ENCODE measurements around the gene GATB.

The GATB gene

DNA sequence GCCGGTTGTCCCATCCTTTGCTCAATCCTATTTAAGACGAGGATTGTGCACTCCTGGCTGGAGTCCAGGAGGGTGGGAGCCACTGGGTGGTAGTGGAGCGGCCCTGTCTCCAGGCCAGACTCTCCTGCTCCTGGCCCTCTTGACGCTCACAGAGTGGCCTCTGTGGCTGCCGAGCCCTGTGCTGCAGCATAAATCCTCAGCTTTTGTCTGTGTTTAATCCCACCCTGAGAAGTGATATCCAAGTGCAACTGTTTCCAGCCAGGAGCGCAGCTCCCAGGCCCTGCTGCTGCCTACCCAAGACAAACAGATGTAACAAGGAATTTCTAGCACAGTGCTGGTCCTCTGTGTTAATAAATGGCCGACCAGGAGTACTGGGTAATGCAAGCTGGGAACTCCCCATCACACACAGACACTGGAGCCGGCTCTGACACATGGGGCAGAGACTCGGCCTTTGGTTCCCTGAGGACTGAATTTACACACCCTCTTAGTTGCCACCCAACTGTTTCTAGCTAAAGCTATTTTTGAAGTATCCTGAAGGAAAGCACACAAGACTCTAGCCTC lies 85.3 kb downstream of the GATB start:
- DNase-seq (ENCODE audit: low read depth): peak; percentile 18
- TF ChIP-seq, protein P1, sequence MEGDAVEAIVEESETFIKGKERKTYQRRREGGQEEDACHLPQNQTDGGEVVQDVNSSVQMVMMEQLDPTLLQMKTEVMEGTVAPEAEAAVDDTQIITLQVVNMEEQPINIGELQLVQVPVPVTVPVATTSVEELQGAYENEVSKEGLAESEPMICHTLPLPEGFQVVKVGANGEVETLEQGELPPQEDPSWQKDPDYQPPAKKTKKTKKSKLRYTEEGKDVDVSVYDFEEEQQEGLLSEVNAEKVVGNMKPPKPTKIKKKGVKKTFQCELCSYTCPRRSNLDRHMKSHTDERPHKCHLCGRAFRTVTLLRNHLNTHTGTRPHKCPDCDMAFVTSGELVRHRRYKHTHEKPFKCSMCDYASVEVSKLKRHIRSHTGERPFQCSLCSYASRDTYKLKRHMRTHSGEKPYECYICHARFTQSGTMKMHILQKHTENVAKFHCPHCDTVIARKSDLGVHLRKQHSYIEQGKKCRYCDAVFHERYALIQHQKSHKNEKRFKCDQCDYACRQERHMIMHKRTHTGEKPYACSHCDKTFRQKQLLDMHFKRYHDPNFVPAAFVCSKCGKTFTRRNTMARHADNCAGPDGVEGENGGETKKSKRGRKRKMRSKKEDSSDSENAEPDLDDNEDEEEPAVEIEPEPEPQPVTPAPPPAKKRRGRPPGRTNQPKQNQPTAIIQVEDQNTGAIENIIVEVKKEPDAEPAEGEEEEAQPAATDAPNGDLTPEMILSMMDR (conservative IDR thresholded peaks at IDR 0.05; ENCODE audit: control insufficient read depth, insufficient read depth, low read depth, low read length): no peak
- no peak overlapping the region for H3K4me3 ChIP-seq (ENCODE audit: control insufficient read depth, low read depth, low read length)

- TF ChIP-seq, protein P1 (conservative IDR thresholded peaks at IDR 0.05; ENCODE audit: control insufficient read depth, insufficient read depth, low read depth, low read length): no peak
- no peak overlapping the region for H3K4me3 ChIP-seq (ENCODE audit: control insufficient read depth, low read depth, low read length)
Observed at GRCh38 chr4:151674804-151675391, 85.9 kb downstream of the GATB start.

DNA sequence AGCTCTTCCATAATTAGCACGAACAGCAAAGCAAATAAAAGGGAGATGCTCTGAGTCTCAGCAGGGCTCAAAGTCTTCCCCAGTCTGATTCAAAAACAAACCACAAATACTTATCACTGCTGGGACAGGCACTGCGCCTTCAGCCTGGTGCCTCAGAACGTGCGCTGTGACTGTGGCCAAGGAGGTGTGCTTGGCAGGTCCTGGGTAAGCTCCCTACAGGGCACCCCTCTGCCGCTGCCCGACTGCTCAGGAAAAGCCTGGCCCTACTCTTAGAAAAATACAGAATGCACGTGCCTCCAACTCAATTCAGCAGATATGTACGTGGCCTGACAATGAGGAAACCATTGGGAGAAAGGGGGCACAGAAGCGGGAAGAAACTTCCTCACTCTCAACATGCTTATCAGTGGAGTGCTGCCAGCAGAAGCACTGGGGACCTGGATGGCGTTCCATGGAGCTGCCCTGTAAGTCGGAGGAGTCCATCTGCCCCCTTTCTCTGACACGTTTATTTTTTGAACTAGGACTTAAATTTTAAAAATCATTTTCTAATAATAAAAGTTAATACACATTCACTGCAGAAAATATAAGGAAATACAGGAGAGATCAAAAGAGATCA lies 86.8 kb downstream of the GATB start:
- TF ChIP-seq, protein P1 (conservative IDR thresholded peaks at IDR 0.05; ENCODE audit: control insufficient read depth, insufficient read depth, low read depth, low read length): no peak
- no peak for DNase-seq (ENCODE audit: low read depth)

More at GRCh38 chr4:151674804-151675391, 85.9 kb downstream of the GATB start:
- peak; percentile 45 for DNase-seq (ENCODE audit: low read depth)

GRCh38 chr4:151672996-151673395 lies 87.8 kb downstream of the GATB start:
- H3K4me3 ChIP-seq (ENCODE audit: control insufficient read depth, low read depth, low read length): no peak overlapping the region
- TF ChIP-seq, protein P1 (conservative IDR thresholded peaks at IDR 0.05; ENCODE audit: control insufficient read depth, insufficient read depth, low read depth, low read length): no peak
- DNase-seq (ENCODE audit: low read depth): no peak

More for the DNA sequence above, 86.8 kb downstream of the GATB start:
- H3K4me3 ChIP-seq (ENCODE audit: control insufficient read depth, low read depth, low read length): no peak overlapping the region

GRCh38 chr4:151671541-151672059 lies 89.2 kb downstream of the GATB start:
- H3K4me3 ChIP-seq (ENCODE audit: control insufficient read depth, low read depth, low read length): no peak overlapping the region
- DNase-seq (ENCODE audit: low read depth): no peak
- TF ChIP-seq, protein P1 (conservative IDR thresholded peaks at IDR 0.05; ENCODE audit: control insufficient read depth, insufficient read depth, low read depth, low read length): no peak

DNA sequence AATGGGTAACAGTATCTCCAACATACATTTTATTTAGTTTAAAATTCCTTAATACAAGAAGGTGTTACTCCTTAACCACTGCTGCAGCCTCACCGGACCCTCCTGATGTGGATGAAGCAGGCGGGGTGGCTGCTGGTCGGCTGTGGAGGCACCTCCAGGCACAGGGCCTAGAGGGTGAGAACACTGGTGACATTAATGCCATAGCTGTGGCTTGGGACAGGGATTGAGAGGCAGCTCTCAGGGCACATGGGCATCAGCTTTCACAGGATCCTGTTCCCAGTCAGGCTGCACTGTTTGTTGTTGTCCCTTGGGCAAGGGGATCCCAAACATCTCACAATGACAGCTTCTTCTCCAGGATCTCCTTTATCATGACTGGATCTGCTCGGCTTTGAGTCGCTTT lies 90.0 kb downstream of the GATB start:
- no peak overlapping the region for H3K4me3 ChIP-seq (ENCODE audit: control insufficient read depth, low read depth, low read length)
- no peak for DNase-seq (ENCODE audit: low read depth)
- TF ChIP-seq, protein P1 (conservative IDR thresholded peaks at IDR 0.05; ENCODE audit: control insufficient read depth, insufficient read depth, low read depth, low read length): no peak

Measured in fibroblast of mammary gland (primary cell).